Ascending aorta (tissue), 2 donors: ENCODE results near the gene SKI. TPM values are rescaled to one million over a fixed set of nuclear protein-coding genes. Genes with fewer than 3 reads are reported as not detected.

Source experiments
- DNase-seq, 2 donors: peaks; one replicate each; pipeline ENCODE4 v3.0.0-alpha.2; 2019; ENCODE audit warnings: low spot score in 2 of 2
- H3K27ac ChIP-seq, 2 donors: fragments of 200-600 bp; sonication (generic); one replicate each; pipeline ENCODE4 v1.5.1; 2016 to 2017; ENCODE audit warnings: mild to moderate bottlenecking in 1 of 2
- H3K27me3 ChIP-seq: fragments of 200-600 bp; sonication (generic); one replicate; pipeline ENCODE4 v1.5.1; 2017
- H3K36me3 ChIP-seq, 2 donors: fragments of 200-600 bp; sonication (generic); one replicate each; pipeline ENCODE4 v1.5.1; 2016
- H3K4me1 ChIP-seq, 2 donors: fragments of 200-600 bp; sonication (generic); one replicate each; pipeline ENCODE4 v1.5.1; 2016 to 2017; ENCODE audit warnings: mild to moderate bottlenecking in 1 of 2
- H3K4me3 ChIP-seq, 2 donors: fragments of 200-600 bp; sonication (generic); one replicate each; pipeline ENCODE4 v1.5.1; 2016 to 2017; ENCODE audit warnings: mild to moderate bottlenecking in 1 of 2
- H3K9me3 ChIP-seq, 2 donors: fragments of 200-600 bp; sonication (generic); one replicate each; pipeline ENCODE4 v1.5.1; 2016
- intact Hi-C: fragments of 100-400 bp; cut with DNase I; formaldehyde crosslinking; loops from one replicate; pipeline ENCODE4 v1.15.1; 2023
- total RNA-seq: library from RNA; depleted of rRNA; stranded (reverse); fragments of >200 nt; gene quantifications from one replicate; pipeline ENCODE4 v1.1.0, GENCODE V29; 2016
- TF ChIP-seq, protein P1 (sequence below), 3 experiments: fragments of 200-600 bp in 2 of 3; fragments of 450-650 bp in 1 of 3; sonication (generic) in 2 of 3; IDR thresholded peaks; one replicate each; pipeline ENCODE4 v1.5.1; 2016 to 2019; ENCODE audit warnings: antibody characterized with exemption in 3 of 3, mild to moderate bottlenecking in 1 of 3, moderate library complexity in 1 of 3

The SKI gene
- total RNA-seq, 1 donor from 2014 or later = 139 TPM

- TF ChIP-seq, protein P1, sequence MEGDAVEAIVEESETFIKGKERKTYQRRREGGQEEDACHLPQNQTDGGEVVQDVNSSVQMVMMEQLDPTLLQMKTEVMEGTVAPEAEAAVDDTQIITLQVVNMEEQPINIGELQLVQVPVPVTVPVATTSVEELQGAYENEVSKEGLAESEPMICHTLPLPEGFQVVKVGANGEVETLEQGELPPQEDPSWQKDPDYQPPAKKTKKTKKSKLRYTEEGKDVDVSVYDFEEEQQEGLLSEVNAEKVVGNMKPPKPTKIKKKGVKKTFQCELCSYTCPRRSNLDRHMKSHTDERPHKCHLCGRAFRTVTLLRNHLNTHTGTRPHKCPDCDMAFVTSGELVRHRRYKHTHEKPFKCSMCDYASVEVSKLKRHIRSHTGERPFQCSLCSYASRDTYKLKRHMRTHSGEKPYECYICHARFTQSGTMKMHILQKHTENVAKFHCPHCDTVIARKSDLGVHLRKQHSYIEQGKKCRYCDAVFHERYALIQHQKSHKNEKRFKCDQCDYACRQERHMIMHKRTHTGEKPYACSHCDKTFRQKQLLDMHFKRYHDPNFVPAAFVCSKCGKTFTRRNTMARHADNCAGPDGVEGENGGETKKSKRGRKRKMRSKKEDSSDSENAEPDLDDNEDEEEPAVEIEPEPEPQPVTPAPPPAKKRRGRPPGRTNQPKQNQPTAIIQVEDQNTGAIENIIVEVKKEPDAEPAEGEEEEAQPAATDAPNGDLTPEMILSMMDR (IDR thresholded peaks at IDR 0.05) = peak; percentile 97 to 100 (median 98)
- no peaks in the 10 kb centered on the region for H3K9me3 ChIP-seq
- peak overlapping the region; percentile 58 to 85 for H3K4me3 ChIP-seq
- intact Hi-C loops = loop anchor here (1.0 to 5.0 kb wide), 5 partner anchors 117 to 392 kb away; partner anchors contain the start of genes MORN1, PANK4, PRXL2B and RER1
- H3K27me3 ChIP-seq = no peaks in the 10 kb centered on the region
- peak; percentile 70 to 95 for DNase-seq
- H3K27ac ChIP-seq = peak overlapping the region; percentile 94 to 97
- H3K36me3 ChIP-seq = no peaks in the 10 kb centered on the region
- peaks cover 31 to 57% of the 10 kb centered on the region in 2 donors for H3K4me1 ChIP-seq
Observed at GRCh38 chr1:2194898-2195673, 33.0 kb upstream of the SKI start.

DNA sequence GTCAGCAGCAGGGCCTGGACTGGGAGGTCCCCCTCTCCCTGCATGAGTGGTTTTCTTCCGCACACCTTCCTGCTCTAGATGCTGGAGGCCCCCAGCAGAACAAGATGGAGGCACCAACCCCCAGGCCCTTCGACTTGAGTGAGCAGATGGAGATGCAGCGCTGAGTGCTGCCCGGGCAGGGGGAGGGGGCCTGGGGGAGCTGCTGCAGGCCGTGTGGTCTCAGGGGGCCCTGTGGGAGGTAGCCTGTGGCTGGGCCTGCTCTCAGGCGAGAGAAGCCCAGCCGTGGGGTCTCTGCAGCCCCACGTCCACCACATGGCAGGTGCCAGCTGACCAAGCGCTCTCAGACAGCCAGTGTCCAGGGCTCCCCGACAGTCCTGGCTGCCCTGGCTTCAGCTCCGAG, 32.3 kb upstream of the SKI start:
- no peak for DNase-seq
- no peaks in the 10 kb centered on the region for H3K27me3 ChIP-seq
- TF ChIP-seq, protein P1 (IDR thresholded peaks at IDR 0.05) = no peak
- H3K27ac ChIP-seq = peak overlapping the region; percentile 94 to 97
- H3K36me3 ChIP-seq = no peaks in the 10 kb centered on the region
- peak overlapping the region in 1 of 2 donors; percentile 85 for H3K4me3 ChIP-seq
- H3K9me3 ChIP-seq = no peaks in the 10 kb centered on the region
- intact Hi-C loops = loop anchor here (1.0 to 5.0 kb wide), 3 partner anchors 117 to 195 kb away; partner anchors contain the start of genes MORN1 and RER1
- H3K4me1 ChIP-seq = peaks cover 25 to 57% of the 10 kb centered on the region in 2 donors

DNA sequence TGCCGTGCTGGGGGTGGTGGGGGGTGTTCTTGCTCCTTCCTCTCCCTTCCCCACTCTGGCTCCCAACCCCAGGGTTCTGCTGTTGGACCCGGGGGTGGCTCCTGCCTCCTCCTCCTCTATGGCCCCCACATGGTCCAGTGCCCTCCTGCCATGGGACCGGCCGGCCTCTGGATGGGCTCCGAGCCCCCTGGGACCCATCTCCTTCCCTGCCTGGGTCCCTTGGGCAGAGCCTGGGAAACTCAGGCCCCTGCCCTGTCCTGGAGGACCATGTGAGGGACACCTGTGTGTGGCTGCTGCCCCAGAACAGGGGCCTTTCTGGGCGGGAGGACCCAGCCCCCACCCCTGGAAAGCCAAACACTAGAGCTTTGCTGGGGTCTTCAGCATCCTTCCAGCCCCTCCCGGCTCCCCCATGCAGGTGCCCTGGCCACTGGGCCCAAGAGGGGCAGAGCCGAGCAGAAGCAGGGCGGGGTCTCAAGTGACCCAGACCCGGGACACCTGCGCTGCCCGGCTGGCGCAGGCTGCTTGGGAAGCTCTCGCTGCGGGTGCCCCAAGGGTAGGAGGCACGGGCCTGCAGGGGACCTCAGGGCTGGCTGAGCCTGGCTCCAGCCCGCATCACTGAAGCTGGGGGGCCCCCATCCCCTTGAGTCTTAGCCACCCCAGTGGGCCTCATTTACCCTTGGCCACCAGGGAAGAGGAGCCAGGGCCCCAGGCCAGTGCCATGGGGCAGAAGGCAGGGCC, 31.0 kb upstream of the SKI start:
- H3K9me3 ChIP-seq = no peaks in the 10 kb centered on the region
- peak overlapping the region; percentile 90 for H3K27ac ChIP-seq
- DNase-seq = no peak
- H3K27me3 ChIP-seq = no peaks in the 10 kb centered on the region
- TF ChIP-seq, protein P1 (IDR thresholded peaks at IDR 0.05) = no peak
- no peaks in the 10 kb centered on the region for H3K36me3 ChIP-seq
- peaks cover 17 to 46% of the 10 kb centered on the region in 2 donors for H3K4me1 ChIP-seq
- H3K4me3 ChIP-seq = no peak overlapping the region
- intact Hi-C loops = loop anchor here (5.0 kb wide), 1 partner anchor 115 kb away; no protein-coding TSS in a partner anchor

GRCh38 chr1:2197707-2198165, 30.4 kb upstream of the SKI start:
- intact Hi-C loops = loop anchor here (2.0 to 5.0 kb wide), 3 partner anchors 37 to 349 kb away; no protein-coding TSS in a partner anchor
- peak overlapping the region; percentile 90 for H3K27ac ChIP-seq
- peaks cover 15 to 40% of the 10 kb centered on the region in 2 donors for H3K4me1 ChIP-seq

DNA sequence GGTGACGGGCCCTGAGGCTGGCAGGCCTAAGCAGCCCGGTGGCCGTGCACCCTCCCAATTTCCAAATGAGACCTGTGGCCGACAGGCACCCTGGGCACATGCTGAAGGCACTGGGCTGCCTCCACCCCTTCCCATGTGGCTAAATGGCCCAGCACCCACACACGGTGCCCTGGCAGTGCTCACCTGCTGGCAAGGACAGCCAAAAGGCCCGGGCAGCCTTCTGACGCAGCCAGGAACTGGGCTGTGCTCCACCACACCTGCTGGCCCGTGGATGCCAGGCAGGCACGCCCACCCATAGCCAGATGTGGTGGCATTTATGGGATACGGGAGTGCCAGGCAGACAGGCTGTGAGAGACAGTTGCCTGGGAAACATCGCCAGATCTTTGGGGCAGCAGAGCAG, 29.5 kb upstream of the SKI start:
- TF ChIP-seq, protein P1 (IDR thresholded peaks at IDR 0.05) = no peak
- Histone ChIP-seq H3K27me3 (no peaks in the 10 kb centered on the region), H3K27ac (peak overlapping the region; percentile 90), H3K36me3 (no peaks in the 10 kb centered on the region), H3K4me1 (peaks cover 13 to 32% of the 10 kb centered on the region in 2 donors), H3K9me3 (no peaks in the 10 kb centered on the region), H3K4me3 (peak overlapping the region in 1 of 2 donors; percentile 60)
- intact Hi-C loops = loop anchor here (2.0 to 5.0 kb wide), 3 partner anchors 36 to 348 kb away; no protein-coding TSS in a partner anchor
- DNase-seq = no peak

More at GRCh38 chr1:2197707-2198165, 30.4 kb upstream of the SKI start:
- TF ChIP-seq, protein P1 (IDR thresholded peaks at IDR 0.05) = no peak
- Histone ChIP-seq H3K9me3 (no peaks in the 10 kb centered on the region), H3K4me3 (no peak overlapping the region), H3K36me3 (no peaks in the 10 kb centered on the region), H3K27me3 (no peaks in the 10 kb centered on the region)
- DNase-seq = no peak
